HepG2 (cell line): ENCODE results near the gene ROMO1. TPM values are rescaled to one million over a fixed set of nuclear protein-coding genes. Genes with fewer than 3 reads are reported as not detected.

Experiments used
- ASH2L ChIP-seq: fragments of 300-600, 200-600 bp; sonication (generic); IDR thresholded peaks from 2 replicates; pipeline ENCODE4 v1.7.0; 2017; ENCODE audit warnings: low read depth, mild to moderate bottlenecking, moderate library complexity, mixed read lengths, low read length; ENCODE audit not compliant: insufficient read length
- CREM ChIP-seq, 2 experiments: sonication (generic) in 1 of 2; formaldehyde crosslinking in 1 of 2; IDR thresholded peaks; 2 replicates each; pipeline versions ENCODE4 v1.4.0 to v1.6.1; 2016 to 2020; ENCODE audit warnings: antibody characterized with exemption in 1 of 2, mild to moderate bottlenecking in 1 of 2, missing genetic modification reagents in 1 of 2
- ETV6 ChIP-seq: sonication (generic); formaldehyde crosslinking; conservative IDR thresholded peaks from 2 replicates; pipeline ENCODE4 v1.4.0; 2020; ENCODE audit warnings: missing genetic modification reagents
- HNRNPL ChIP-seq: fragments of 200-400 bp; formaldehyde crosslinking; IDR thresholded peaks from 2 replicates; pipeline ENCODE4 v1.6.1; 2017; ENCODE audit warnings: mild to moderate bottlenecking, low read depth, low read length
- KAT7 ChIP-seq: IDR thresholded peaks from 2 replicates; pipeline ENCODE4 v1.6.1; 2018; ENCODE audit warnings: borderline replicate concordance, missing compliant biosample characterization
- MEIS1 ChIP-seq: sonication (generic); formaldehyde crosslinking; IDR thresholded peaks from 2 replicates; pipeline ENCODE4 v1.9.0; 2021; ENCODE audit warnings: mild to moderate bottlenecking, missing genetic modification reagents, moderate library complexity, borderline replicate concordance
- ZNF180 ChIP-seq: sonication (generic); formaldehyde crosslinking; IDR thresholded peaks from 2 replicates; pipeline ENCODE4 v1.4.0; 2020; ENCODE audit warnings: low read depth, missing genetic modification reagents, borderline replicate concordance
- ZNF878 ChIP-seq: sonication (generic); formaldehyde crosslinking; IDR thresholded peaks from 2 replicates; pipeline ENCODE4 v1.8.1; 2023; ENCODE audit warnings: mild to moderate bottlenecking, missing genetic modification reagents, moderate library complexity
- ZSCAN12 ChIP-seq: sonication (generic); formaldehyde crosslinking; IDR thresholded peaks from 2 replicates; pipeline ENCODE4 v1.9.0; 2021; ENCODE audit warnings: mild to moderate bottlenecking, missing genetic modification reagents
- polyA plus RNA-seq, 8 experiments: library from polyadenylated mRNA; depleted of rRNA in 3 of 8; stranded (reverse) in 7 of 8; unstranded in 1 of 8; fragments of >200 nt; fragmentation: Illumina TruSeq in 4 of 8; extraction: Trizol in 4 of 8; gene quantifications; 2 replicates each; pipeline versions ENCODE4 v1.2.1 to v1.2.3, GENCODE V29; 2011 to 2016; ENCODE audit warnings: low read depth in 4 of 8, missing spikeins in 1 of 8, mixed read lengths in 1 of 8; ENCODE audit not compliant: insufficient read depth in 1 of 8
- total RNA-seq, 5 experiments: library from RNA; depleted of rRNA; stranded (reverse); fragments of >200 nt; fragmentation: Illumina TruSeq; extraction: Trizol; gene quantifications; 2 replicates each; pipeline ENCODE4 v1.2.3, GENCODE V29; 2016; ENCODE audit warnings: low read depth in 1 of 5
- TF ChIP-seq, protein P1 (sequence below): sonication (generic); formaldehyde crosslinking; IDR thresholded peaks from 2 replicates; pipeline ENCODE4 v1.8.1; 2022; ENCODE audit warnings: mild to moderate bottlenecking, missing genetic modification reagents
- TF ChIP-seq, protein P2 (sequence below): sonication (generic); formaldehyde crosslinking; IDR thresholded peaks from 2 replicates; pipeline ENCODE4 v1.8.0; 2023; ENCODE audit warnings: mild to moderate bottlenecking, missing genetic modification reagents
- TF ChIP-seq, protein P3 (sequence below): IDR thresholded peaks from 2 replicates; pipeline ENCODE4 v1.6.1; 2018; ENCODE audit warnings: missing genetic modification reagents
- TF ChIP-seq, protein P4 (sequence below): IDR thresholded peaks from 2 replicates; pipeline ENCODE4 v1.6.1; 2016; ENCODE audit warnings: mild to moderate bottlenecking
- TF ChIP-seq, protein P5 (sequence below): sonication (generic); formaldehyde crosslinking; IDR thresholded peaks from 2 replicates; pipeline ENCODE4 v1.8.1; 2023; ENCODE audit warnings: mild to moderate bottlenecking, moderate library complexity, missing genetic modification reagents

The ROMO1 gene
- total and polyA plus RNA-seq, 2 of the 13 experiments (the other 11 are each of a cell fraction or from before 2014, with no cell fraction given) = 636 to 755 TPM

DNA sequence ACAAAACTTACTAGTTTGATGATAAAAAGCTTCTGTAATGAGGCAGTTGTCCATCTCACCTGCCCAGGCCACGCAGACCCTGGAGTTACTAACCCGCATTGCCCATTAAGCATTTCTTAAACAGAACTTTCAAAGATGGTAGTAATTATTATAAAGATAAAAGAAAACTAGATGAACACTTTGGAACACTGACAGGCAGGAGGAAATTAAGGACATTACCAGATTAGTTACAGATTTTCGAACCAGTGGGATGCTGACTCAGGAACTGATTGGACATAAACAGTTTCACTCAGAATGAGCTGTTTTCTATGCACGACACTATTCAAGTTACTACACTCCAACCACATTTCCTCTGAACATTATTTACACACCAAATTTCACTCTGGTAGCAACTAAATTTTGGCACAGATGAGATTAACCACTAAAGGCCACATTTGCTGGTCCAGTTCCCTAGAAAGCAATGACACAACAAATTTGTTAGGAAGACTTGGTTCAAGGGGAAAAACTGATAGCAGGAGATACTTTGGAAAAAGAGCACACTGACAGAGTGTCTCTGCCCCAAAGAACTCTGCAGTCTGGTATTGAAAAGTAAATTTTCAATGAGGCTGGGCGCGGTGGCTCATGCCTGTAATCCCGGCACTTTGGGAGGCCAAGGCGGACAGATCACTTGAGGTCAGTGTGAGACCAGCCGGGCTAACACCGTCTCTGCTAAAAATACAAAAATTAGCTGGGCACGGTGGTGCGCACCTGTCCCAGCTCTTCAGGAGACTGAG is 3.0 kb downstream of the ROMO1 start (continued):
- TF ChIP-seq, protein P1, sequence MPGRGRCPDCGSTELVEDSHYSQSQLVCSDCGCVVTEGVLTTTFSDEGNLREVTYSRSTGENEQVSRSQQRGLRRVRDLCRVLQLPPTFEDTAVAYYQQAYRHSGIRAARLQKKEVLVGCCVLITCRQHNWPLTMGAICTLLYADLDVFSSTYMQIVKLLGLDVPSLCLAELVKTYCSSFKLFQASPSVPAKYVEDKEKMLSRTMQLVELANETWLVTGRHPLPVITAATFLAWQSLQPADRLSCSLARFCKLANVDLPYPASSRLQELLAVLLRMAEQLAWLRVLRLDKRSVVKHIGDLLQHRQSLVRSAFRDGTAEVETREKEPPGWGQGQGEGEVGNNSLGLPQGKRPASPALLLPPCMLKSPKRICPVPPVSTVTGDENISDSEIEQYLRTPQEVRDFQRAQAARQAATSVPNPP (CRISPR knock-in tag) = peak; percentile 84; the same call in 1 of the 2 replicates
- TF ChIP-seq, protein P2, sequence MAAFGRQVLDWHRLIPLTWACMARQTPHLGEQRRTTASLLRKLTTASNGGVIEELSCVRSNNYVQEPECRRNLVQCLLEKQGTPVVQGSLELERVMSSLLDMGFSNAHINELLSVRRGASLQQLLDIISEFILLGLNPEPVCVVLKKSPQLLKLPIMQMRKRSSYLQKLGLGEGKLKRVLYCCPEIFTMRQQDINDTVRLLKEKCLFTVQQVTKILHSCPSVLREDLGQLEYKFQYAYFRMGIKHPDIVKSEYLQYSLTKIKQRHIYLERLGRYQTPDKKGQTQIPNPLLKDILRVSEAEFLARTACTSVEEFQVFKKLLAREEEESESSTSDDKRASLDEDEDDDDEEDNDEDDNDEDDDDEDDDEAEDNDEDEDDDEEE = no peak
- TF ChIP-seq, protein P3, sequence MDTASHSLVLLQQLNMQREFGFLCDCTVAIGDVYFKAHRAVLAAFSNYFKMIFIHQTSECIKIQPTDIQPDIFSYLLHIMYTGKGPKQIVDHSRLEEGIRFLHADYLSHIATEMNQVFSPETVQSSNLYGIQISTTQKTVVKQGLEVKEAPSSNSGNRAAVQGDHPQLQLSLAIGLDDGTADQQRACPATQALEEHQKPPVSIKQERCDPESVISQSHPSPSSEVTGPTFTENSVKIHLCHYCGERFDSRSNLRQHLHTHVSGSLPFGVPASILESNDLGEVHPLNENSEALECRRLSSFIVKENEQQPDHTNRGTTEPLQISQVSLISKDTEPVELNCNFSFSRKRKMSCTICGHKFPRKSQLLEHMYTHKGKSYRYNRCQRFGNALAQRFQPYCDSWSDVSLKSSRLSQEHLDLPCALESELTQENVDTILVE (CRISPR knock-in tag) = no peak; the same call in 1 of the 2 replicates
- TF ChIP-seq KAT7 (peak; percentile 44; the same call in 1 of the 2 replicates), ASH2L (peak; percentile 17), HNRNPL (no peak), MEIS1 (CRISPR knock-in tag) (no peak), ZNF180 (CRISPR knock-in tag) (peak; percentile 69; the same call in 1 of the 2 replicates), ZNF878 (CRISPR knock-in tag) (0 out of 2 replicates have a peak, but pooled peaks have one; percentile 65), ETV6 (CRISPR knock-in tag) (0 out of 2 replicates have a peak, but pooled peaks have one; percentile 46), ZSCAN12 (CRISPR knock-in tag) (peak; percentile 85; the same call in 1 of the 2 replicates), CREM (IDR thresholded peaks at IDR 0.05) (no peak), CREM (CRISPR knock-in tag; IDR thresholded peaks at IDR 0.05) (no peak)
- TF ChIP-seq, protein P4, sequence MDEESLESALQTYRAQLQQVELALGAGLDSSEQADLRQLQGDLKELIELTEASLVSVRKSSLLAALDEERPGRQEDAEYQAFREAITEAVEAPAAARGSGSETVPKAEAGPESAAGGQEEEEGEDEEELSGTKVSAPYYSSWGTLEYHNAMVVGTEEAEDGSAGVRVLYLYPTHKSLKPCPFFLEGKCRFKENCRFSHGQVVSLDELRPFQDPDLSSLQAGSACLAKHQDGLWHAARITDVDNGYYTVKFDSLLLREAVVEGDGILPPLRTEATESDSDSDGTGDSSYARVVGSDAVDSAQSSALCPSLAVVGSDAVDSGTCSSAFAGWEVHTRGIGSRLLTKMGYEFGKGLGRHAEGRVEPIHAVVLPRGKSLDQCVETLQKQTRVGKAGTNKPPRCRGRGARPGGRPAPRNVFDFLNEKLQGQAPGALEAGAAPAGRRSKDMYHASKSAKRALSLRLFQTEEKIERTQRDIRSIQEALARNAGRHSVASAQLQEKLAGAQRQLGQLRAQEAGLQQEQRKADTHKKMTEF = peak; percentile 9
- TF ChIP-seq, protein P5, sequence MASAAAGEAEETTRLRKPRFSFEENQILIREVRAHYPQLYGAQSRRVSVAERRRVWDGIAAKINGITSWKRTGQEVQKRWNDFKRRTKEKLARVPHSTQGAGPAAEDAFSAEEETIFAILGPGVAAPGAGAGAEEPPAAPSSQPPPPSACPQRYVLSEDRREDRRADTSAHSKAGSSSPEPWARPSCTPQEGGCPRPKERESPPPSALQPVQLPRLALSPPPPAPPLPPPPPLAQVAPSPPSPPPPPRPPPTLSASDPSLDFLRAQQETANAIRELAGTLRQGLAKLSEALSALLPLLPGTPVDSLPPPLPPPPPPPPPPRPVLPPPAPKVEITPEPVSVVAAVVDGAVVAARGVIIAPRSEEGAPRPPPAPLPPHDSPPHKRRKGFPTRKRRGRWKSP = peak; percentile 39; the same call in 1 of the 2 replicates
